Liver (tissue), 9 donors: ENCODE data around the gene HIGD1A. TPM values are rescaled to one million over a fixed set of nuclear protein-coding genes. Genes with fewer than 3 reads are reported as not detected.

Experiments
- DNase-seq: peaks from one replicate; pipeline ENCODE4 v3.0.0-alpha.2; 2017; ENCODE audit warnings: low spot score
- H3K27ac ChIP-seq, 2 donors: one replicate each; pipeline ENCODE4 v1.7.0; 2013; ENCODE audit warnings: inconsistent platforms in 2 of 2, low read length in 2 of 2, control low read depth in 1 of 2, low read depth in 1 of 2, mild to moderate bottlenecking in 1 of 2
- H3K27me3 ChIP-seq, 4 donors: one replicate each; pipeline versions ENCODE4 v1.6.1 to v1.7.0; 2013; ENCODE audit warnings: low read length in 3 of 4, inconsistent platforms in 1 of 4, mild to moderate bottlenecking in 1 of 4, moderate library complexity in 1 of 4; ENCODE audit not compliant: control insufficient read depth in 4 of 4, insufficient read depth in 4 of 4
- H3K36me3 ChIP-seq, 4 donors: one replicate each; pipeline versions ENCODE4 v1.6.1 to v1.7.0; 2013; ENCODE audit warnings: low read length in 3 of 4, mild to moderate bottlenecking in 3 of 4, low read depth in 1 of 4, moderate library complexity in 1 of 4; ENCODE audit not compliant: control insufficient read depth in 4 of 4, insufficient read depth in 3 of 4
- H3K4me1 ChIP-seq, 4 donors: one replicate each; pipeline versions ENCODE4 v1.6.1 to v1.7.0; 2013; ENCODE audit warnings: low read length in 3 of 4, mild to moderate bottlenecking in 3 of 4, moderate library complexity in 1 of 4; ENCODE audit not compliant: control insufficient read depth in 4 of 4, insufficient read depth in 4 of 4
- H3K4me3 ChIP-seq, 3 donors: one replicate each; pipeline versions ENCODE4 v1.6.1 to v1.7.0; 2013; ENCODE audit warnings: low read length in 3 of 3, control low read depth in 1 of 3, low read depth in 1 of 3, mild to moderate bottlenecking in 1 of 3
- H3K9ac ChIP-seq, 2 donors: one replicate each; pipeline ENCODE4 v1.7.0; 2013; ENCODE audit warnings: low read length in 2 of 2, mild to moderate bottlenecking in 2 of 2, moderate library complexity in 2 of 2, control low read depth in 1 of 2, low read depth in 1 of 2
- H3K9me3 ChIP-seq, 4 donors: one replicate each; pipeline versions ENCODE4 v1.6.1 to v1.7.0; 2013; ENCODE audit warnings: low read length in 3 of 4; ENCODE audit not compliant: control insufficient read depth in 4 of 4
- CTCF ChIP-seq: fragments of 150-350 bp; IDR thresholded peaks from 2 replicates; pipeline ENCODE4 v1.5.1; 2017; ENCODE audit warnings: improper control_type of control experiment, low read depth, low read length; ENCODE audit not compliant: missing input control
- EGR1 ChIP-seq, 2 donors: IDR thresholded peaks; 2 replicates each; pipeline ENCODE4 v1.6.1; 2016 to 2018; ENCODE audit warnings: antibody characterized with exemption in 2 of 2, low read depth in 2 of 2
- FOXA1 ChIP-seq: IDR thresholded peaks from 2 replicates; pipeline ENCODE4 v1.6.1; 2016; ENCODE audit warnings: antibody characterized with exemption
- FOXA2 ChIP-seq: IDR thresholded peaks from 2 replicates; pipeline ENCODE4 v1.6.1; 2016; ENCODE audit warnings: antibody characterized with exemption
- GABPA ChIP-seq, 2 donors: IDR thresholded peaks in 1 of 2; conservative IDR thresholded peaks in 1 of 2; 2 replicates each; pipeline ENCODE4 v1.6.1; 2016; ENCODE audit warnings: antibody characterized with exemption in 2 of 2, mild to moderate bottlenecking in 1 of 2, moderate library complexity in 1 of 2
- HNF4A ChIP-seq, 2 donors: conservative IDR thresholded peaks; 2 replicates each; pipeline ENCODE4 v1.6.1; 2016; ENCODE audit warnings: antibody characterized with exemption in 2 of 2, mild to moderate bottlenecking in 2 of 2
- HNF4G ChIP-seq: IDR thresholded peaks from 2 replicates; pipeline ENCODE4 v1.6.1; 2016; ENCODE audit warnings: antibody characterized with exemption
- JUND ChIP-seq, 2 donors: IDR thresholded peaks; 2 replicates each; pipeline ENCODE4 v1.6.1; 2016; ENCODE audit warnings: antibody characterized with exemption in 2 of 2
- NR2F2 ChIP-seq: IDR thresholded peaks from 2 replicates; pipeline ENCODE4 v1.6.1; 2016; ENCODE audit warnings: antibody characterized with exemption
- RAD21 ChIP-seq, 2 donors: IDR thresholded peaks; 2 replicates each; pipeline ENCODE4 v1.6.1; 2016; ENCODE audit warnings: antibody characterized with exemption in 2 of 2, mild to moderate bottlenecking in 2 of 2
- REST ChIP-seq: IDR thresholded peaks from 2 replicates; pipeline ENCODE4 v1.6.1; 2016; ENCODE audit warnings: antibody characterized with exemption, mild to moderate bottlenecking
- RXRA ChIP-seq, 2 donors: IDR thresholded peaks; 2 replicates each; pipeline ENCODE4 v1.6.1; 2017 to 2018; ENCODE audit warnings: antibody characterized with exemption in 2 of 2, mild to moderate bottlenecking in 1 of 2
- SP1 ChIP-seq: IDR thresholded peaks from 2 replicates; pipeline ENCODE4 v1.6.1; 2018; ENCODE audit warnings: antibody characterized with exemption, mild to moderate bottlenecking
- TAF1 ChIP-seq: conservative IDR thresholded peaks from 2 replicates; pipeline ENCODE4 v1.6.1; 2016; ENCODE audit warnings: antibody characterized with exemption, mild to moderate bottlenecking
- YY1 ChIP-seq: IDR thresholded peaks from 2 replicates; pipeline ENCODE4 v1.6.1; 2016; ENCODE audit warnings: antibody characterized with exemption, mild to moderate bottlenecking
- ZBTB33 ChIP-seq: IDR thresholded peaks from 2 replicates; pipeline ENCODE4 v1.6.1; 2016; ENCODE audit warnings: antibody characterized with exemption
- WGBS: extraction: QIAGEN DNeasy Blood & Tissue Kit; methylation state at CpG from one replicate; pipeline ENCODE4 v1.1.7; 2013; 5-methylcytosine and 5-hydroxymethylcytosine counted together
- polyA plus RNA-seq, 2 donors: library from polyadenylated mRNA; stranded (reverse) in 1 of 2; unstranded in 1 of 2; fragments of 200-250 nt in 1 of 2; fragments of >200 nt in 1 of 2; fragmentation: Nextera tagmentation in 1 of 2; extraction: Ambion mirVana in 1 of 2; gene quantifications; one replicate each; pipeline versions ENCODE4 v1.2.1 to v1.2.3, GENCODE V29; 2013 to 2015
- total RNA-seq, 2 donors: library from RNA; depleted of rRNA; stranded (reverse); fragments of >200 nt; gene quantifications; one replicate each; pipeline ENCODE4 v1.2.3, GENCODE V29; 2014
- TF ChIP-seq, protein P1 (sequence below): IDR thresholded peaks from 2 replicates; pipeline ENCODE4 v1.6.1; 2016; ENCODE audit warnings: antibody characterized with exemption
- TF ChIP-seq, protein P2 (sequence below): IDR thresholded peaks from 2 replicates; pipeline ENCODE4 v1.6.1; 2016; ENCODE audit warnings: antibody characterized with exemption
- donor health status: healthy.
- donor health status: healthy.
- donor health status: healthy.
- donor health status: healthy.
- donor health status: healthy.

HIGD1A gene
- total and polyA plus RNA-seq, 4 donors: 117 to 256 (median 245) TPM

- Histone ChIP-seq H3K36me3 (no peaks in the 10 kb centered on the region), H3K9me3 (no peaks in the 10 kb centered on the region), H3K27me3 (no peaks in the 10 kb centered on the region), H3K4me1 (peaks cover 16 to 28% (median 17%) of the 10 kb centered on the region in 4 donors), H3K27ac (no peak overlapping the region), H3K9ac (no peak overlapping the region), H3K4me3 (no peak overlapping the region)
- WGBS: 88% methylated on average over 11 of the region's 11 CpGs
- DNase-seq: no peak
- TF ChIP-seq TAF1: no peak
Measured at GRCh38 chr3:42758126-42758525, 46.2 kb downstream of the HIGD1A start.

DNA sequence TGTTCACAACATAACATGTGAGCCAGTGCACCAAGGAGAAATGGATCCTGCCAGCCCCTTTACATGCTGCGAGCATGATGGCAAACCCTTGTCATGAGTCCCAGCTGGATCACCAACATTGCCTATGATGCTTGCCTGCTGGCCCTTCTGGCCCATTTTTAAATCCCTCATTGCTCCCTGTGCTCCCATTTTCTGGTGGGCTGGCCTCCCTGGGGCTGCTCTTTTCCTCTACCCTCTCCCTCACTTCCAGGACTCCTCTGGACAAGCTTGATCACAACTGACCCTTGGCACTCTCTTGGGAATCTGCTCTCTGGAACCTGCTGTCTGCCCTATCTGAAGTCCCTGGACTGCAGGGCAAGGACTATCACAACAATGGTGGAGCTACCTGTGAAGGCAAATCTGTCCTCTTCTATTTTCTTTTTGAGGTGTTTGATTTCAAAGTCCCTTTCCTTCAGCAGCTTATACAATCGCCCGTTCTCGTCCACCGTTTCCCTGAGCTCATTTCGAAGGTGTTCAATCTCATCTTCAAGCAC lies 47.5 kb downstream of the HIGD1A start:
- Histone ChIP-seq H3K36me3 (no peaks in the 10 kb centered on the region), H3K9me3 (no peaks in the 10 kb centered on the region), H3K4me1 (peaks cover 8 to 18% (median 10%) of the 10 kb centered on the region in 4 donors), H3K27me3 (no peaks in the 10 kb centered on the region), H3K4me3 (no peak overlapping the region), H3K9ac (no peak overlapping the region), H3K27ac (no peak overlapping the region)
- DNase-seq: no peak
- TF ChIP-seq HNF4A (conservative IDR thresholded peaks at IDR 0.05) (peak; percentile 61 to 79), NR2F2 (no peak), SP1 (no peak), RXRA (IDR thresholded peaks at IDR 0.05) (no peak)
- 66% methylated on average over 6 of the region's 6 CpGs for WGBS

GRCh38 chr3:42755681-42756578 lies 48.4 kb downstream of the HIGD1A start:
- peak overlapping the region; percentile 42 to 60 for H3K27ac ChIP-seq
- peaks cover 0 to 10% (median 5%) of the 10 kb centered on the region in 4 donors for H3K4me1 ChIP-seq
- no peaks in the 10 kb centered on the region for H3K27me3 ChIP-seq
- no peak for DNase-seq
- H3K9me3 ChIP-seq: no peaks in the 10 kb centered on the region
- WGBS: 46% methylated on average over 5 of the region's 5 CpGs
- TF ChIP-seq TAF1 (no peak), YY1 (peak; percentile 84), HNF4A (conservative IDR thresholded peaks at IDR 0.05) (peak; percentile 100), RXRA (IDR thresholded peaks at IDR 0.05) (peak; percentile 96 to 99), NR2F2 (peak; percentile 66), EGR1 (IDR thresholded peaks at IDR 0.05; ENCODE audit: low read depth in 2 of 2) (peak; percentile 12 to 21), FOXA2 (peak; percentile 92), SP1 (peak; percentile 99), HNF4G (peak; percentile 99), FOXA1 (peak; percentile 94), RAD21 (IDR thresholded peaks at IDR 0.05) (peak; percentile 31 to 39), GABPA (IDR thresholded peaks at IDR 0.05 in 1 of 2, conservative IDR thresholded peaks at IDR 0.05 in 1 of 2) (peak in 1 of 2 donors; percentile 34), ZBTB33 (peak; percentile 96), JUND (IDR thresholded peaks at IDR 0.05) (peak; percentile 70 to 97), REST (peak; percentile 79), CTCF (peak; percentile 27)
- TF ChIP-seq, protein P1, sequence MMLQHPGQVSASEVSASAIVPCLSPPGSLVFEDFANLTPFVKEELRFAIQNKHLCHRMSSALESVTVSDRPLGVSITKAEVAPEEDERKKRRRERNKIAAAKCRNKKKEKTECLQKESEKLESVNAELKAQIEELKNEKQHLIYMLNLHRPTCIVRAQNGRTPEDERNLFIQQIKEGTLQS: peak; percentile 36
- TF ChIP-seq, protein P2, sequence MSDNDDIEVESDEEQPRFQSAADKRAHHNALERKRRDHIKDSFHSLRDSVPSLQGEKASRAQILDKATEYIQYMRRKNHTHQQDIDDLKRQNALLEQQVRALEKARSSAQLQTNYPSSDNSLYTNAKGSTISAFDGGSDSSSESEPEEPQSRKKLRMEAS: peak; percentile 97
- H3K9ac ChIP-seq: no peak overlapping the region
- H3K4me3 ChIP-seq: no peak overlapping the region
- no peaks in the 10 kb centered on the region for H3K36me3 ChIP-seq
